ENCODE measurements around the gene PTPRB.

DNA sequence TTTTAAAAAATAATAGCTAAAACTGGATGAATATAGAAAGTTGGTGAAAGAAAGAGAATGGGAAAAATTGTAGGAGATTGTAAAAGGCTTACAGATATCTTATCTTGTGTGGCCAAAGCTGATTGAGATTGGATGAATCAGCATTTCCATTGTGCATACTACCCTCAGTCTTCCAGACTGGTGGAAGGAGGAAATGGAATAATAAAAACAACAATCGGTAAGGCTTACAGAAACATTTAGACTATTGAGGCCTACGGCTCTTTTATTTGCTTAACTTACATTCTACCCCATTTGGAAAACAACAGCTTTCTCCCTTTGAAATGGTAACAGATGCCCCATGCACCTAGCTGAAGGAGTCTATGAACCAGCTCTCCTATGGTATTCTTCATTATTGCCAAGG, 129.8 kb downstream of the PTPRB start:
- TF ChIP-seq, protein P1, sequence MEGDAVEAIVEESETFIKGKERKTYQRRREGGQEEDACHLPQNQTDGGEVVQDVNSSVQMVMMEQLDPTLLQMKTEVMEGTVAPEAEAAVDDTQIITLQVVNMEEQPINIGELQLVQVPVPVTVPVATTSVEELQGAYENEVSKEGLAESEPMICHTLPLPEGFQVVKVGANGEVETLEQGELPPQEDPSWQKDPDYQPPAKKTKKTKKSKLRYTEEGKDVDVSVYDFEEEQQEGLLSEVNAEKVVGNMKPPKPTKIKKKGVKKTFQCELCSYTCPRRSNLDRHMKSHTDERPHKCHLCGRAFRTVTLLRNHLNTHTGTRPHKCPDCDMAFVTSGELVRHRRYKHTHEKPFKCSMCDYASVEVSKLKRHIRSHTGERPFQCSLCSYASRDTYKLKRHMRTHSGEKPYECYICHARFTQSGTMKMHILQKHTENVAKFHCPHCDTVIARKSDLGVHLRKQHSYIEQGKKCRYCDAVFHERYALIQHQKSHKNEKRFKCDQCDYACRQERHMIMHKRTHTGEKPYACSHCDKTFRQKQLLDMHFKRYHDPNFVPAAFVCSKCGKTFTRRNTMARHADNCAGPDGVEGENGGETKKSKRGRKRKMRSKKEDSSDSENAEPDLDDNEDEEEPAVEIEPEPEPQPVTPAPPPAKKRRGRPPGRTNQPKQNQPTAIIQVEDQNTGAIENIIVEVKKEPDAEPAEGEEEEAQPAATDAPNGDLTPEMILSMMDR (IDR thresholded peaks at IDR 0.05; ENCODE audit: low read length), result no peak
- no peak for TF ChIP-seq EZH2 (IDR thresholded peaks at IDR 0.05; ENCODE audit: borderline replicate concordance, low read length)

All from OCI-LY1 (cell line).